ENCODE results near the gene SERTAD2.

DNA sequence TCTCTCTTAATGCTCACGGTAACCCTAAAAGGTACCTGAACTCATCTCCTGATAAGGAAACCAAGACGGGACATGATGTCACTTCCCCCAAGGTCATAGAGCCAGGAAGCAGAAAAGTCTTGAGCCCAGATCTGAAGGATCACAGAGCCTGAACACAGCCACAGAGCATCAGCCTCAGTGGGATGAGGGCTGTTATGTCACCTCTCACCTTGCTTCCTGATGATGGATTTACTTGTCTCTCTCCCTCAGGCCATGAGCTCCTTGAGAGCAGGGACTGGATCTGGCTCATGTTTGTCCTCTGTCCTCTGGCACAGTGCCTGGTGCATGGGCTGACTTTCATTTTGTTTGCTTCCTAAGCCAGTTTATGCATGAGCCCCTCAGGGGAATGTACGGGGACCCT is 54.2 kb downstream of the SERTAD2 start:
- TF ChIP-seq POLR2A (IDR thresholded peaks at IDR 0.05) (no peak), EP300 (IDR thresholded peaks at IDR 0.05) (no peak)
- TF ChIP-seq, protein P1, sequence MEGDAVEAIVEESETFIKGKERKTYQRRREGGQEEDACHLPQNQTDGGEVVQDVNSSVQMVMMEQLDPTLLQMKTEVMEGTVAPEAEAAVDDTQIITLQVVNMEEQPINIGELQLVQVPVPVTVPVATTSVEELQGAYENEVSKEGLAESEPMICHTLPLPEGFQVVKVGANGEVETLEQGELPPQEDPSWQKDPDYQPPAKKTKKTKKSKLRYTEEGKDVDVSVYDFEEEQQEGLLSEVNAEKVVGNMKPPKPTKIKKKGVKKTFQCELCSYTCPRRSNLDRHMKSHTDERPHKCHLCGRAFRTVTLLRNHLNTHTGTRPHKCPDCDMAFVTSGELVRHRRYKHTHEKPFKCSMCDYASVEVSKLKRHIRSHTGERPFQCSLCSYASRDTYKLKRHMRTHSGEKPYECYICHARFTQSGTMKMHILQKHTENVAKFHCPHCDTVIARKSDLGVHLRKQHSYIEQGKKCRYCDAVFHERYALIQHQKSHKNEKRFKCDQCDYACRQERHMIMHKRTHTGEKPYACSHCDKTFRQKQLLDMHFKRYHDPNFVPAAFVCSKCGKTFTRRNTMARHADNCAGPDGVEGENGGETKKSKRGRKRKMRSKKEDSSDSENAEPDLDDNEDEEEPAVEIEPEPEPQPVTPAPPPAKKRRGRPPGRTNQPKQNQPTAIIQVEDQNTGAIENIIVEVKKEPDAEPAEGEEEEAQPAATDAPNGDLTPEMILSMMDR (IDR thresholded peaks at IDR 0.05) = no peak
